Coronary artery (tissue), 2 donors: ENCODE measurements around the gene NINJ2.

ENCODE experiments used
- DNase-seq: peaks from one replicate; pipeline ENCODE4 v3.0.0-alpha.2; 2017; ENCODE audit warnings: low spot score
- H3K27ac ChIP-seq, 2 donors: fragments of 200-600 bp; sonication (generic); one replicate each; pipeline ENCODE4 v1.5.1; 2016 to 2019
- H3K4me3 ChIP-seq: fragments of 200-600 bp; sonication (generic); 2 replicates; pipeline ENCODE4 v1.5.1; 2016; ENCODE audit warnings: mild to moderate bottlenecking, moderate library complexity
- TF ChIP-seq, protein P1 (sequence below): fragments of 200-600 bp; sonication (generic); IDR thresholded peaks from one replicate; pipeline ENCODE4 v1.5.1; 2019; ENCODE audit warnings: antibody characterized with exemption

The NINJ2 gene

GRCh38 chr12:527241-527640 lies 136.0 kb downstream of the NINJ2 start:
- no peak for DNase-seq
- H3K4me3 ChIP-seq: no peak overlapping the region
- TF ChIP-seq, protein P1, sequence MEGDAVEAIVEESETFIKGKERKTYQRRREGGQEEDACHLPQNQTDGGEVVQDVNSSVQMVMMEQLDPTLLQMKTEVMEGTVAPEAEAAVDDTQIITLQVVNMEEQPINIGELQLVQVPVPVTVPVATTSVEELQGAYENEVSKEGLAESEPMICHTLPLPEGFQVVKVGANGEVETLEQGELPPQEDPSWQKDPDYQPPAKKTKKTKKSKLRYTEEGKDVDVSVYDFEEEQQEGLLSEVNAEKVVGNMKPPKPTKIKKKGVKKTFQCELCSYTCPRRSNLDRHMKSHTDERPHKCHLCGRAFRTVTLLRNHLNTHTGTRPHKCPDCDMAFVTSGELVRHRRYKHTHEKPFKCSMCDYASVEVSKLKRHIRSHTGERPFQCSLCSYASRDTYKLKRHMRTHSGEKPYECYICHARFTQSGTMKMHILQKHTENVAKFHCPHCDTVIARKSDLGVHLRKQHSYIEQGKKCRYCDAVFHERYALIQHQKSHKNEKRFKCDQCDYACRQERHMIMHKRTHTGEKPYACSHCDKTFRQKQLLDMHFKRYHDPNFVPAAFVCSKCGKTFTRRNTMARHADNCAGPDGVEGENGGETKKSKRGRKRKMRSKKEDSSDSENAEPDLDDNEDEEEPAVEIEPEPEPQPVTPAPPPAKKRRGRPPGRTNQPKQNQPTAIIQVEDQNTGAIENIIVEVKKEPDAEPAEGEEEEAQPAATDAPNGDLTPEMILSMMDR: no peak
- no peak overlapping the region for H3K27ac ChIP-seq

GRCh38 chr12:526089-526488 lies 137.2 kb downstream of the NINJ2 start:
- Histone ChIP-seq H3K27ac (no peak overlapping the region), H3K4me3 (no peak overlapping the region)
- TF ChIP-seq, protein P1: no peak
- no peak for DNase-seq

GRCh38 chr12:524167-524951 lies 138.9 kb downstream of the NINJ2 start:
- TF ChIP-seq, protein P1: no peak
- no peak overlapping the region for H3K27ac ChIP-seq
- no peak overlapping the region for H3K4me3 ChIP-seq
- no peak for DNase-seq

DNA sequence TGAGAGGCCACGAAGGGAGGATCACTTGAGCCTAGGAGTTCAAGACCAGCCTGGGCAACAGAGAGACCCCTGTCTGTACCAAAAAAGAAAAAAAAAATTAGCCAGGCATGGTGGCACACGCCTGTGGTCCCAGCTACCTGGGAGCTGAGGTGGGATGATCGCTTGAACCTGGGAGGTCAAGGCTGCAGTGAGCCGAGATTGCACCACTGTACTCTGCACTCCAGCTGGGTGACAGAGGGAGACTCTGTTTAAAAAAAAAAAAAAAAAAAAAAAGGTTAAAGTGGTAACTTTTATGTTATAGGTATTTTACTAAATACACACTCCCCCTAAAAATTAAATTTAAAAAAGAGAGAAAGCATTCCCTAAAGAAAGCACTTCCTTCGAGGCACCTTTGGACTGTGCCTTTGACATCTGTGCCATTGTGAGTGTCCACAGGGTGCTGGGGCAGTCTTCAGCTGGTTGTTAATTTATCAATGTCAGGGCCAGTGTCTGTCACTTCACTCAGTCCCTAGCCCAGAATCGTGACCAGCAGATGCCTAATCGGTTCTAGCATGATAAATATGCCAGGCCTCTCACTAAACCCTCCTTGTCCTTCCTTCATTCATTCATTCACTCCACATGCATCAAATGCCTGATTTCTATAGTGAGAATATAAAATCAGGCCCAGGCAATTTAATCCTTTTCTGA lies 140.4 kb downstream of the NINJ2 start:
- TF ChIP-seq, protein P1: no peak
- DNase-seq: no peak
- H3K4me3 ChIP-seq: no peak overlapping the region
- no peak overlapping the region for H3K27ac ChIP-seq

GRCh38 chr12:520119-520518 lies 143.1 kb downstream of the NINJ2 start:
- no peak for DNase-seq
- Histone ChIP-seq H3K4me3 (no peak overlapping the region), H3K27ac (no peak overlapping the region)
- TF ChIP-seq, protein P1: no peak

DNA sequence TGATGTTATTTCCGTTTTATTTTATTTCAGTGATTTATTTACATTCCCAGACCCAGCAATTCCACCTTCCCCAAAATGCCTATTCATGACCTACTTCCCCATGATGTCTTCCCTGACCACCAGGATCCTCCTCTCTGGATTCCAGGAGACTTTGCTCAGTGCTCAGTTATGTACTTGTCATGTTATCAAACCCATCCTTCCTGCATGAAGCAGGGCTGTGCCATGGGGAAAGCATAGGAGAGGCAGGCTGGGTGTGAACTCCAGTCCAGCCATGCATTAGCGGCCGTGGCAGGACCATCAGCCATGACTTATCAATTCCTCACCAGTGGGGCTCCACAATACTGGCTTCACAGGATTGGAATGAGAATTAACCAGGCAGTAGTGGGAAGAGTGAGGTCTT lies 145.7 kb downstream of the NINJ2 start:
- TF ChIP-seq, protein P1: no peak
- DNase-seq: no peak
- Histone ChIP-seq H3K4me3 (no peak overlapping the region), H3K27ac (no peak overlapping the region)
